Type B pancreatic cell (in vitro differentiated cells): Measurements from ENCODE around the gene TTLL5. TPM values are rescaled to one million over a fixed set of nuclear protein-coding genes. Genes with fewer than 3 reads are reported as not detected.

Experiments used
- DNase-seq: peaks from one replicate; pipeline ENCODE4 v3.0.0; 2021; ENCODE audit warnings: mixed read lengths; ENCODE audit not compliant: unreplicated experiment; ENCODE audit errors: extremely low spot score
- H3K27ac Mint-ChIP-seq: 2 replicates; pipeline ENCODE4 v1.8.0; 2021; ENCODE audit warnings: mild to moderate bottlenecking, mixed read lengths
- H3K27me3 Mint-ChIP-seq: 2 replicates; pipeline ENCODE4 v1.8.0; 2021; ENCODE audit warnings: mixed read lengths
- H3K36me3 Mint-ChIP-seq: 2 replicates; pipeline ENCODE4 v1.8.0; 2021; ENCODE audit warnings: mixed read lengths
- H3K4me1 Mint-ChIP-seq: one replicate; pipeline ENCODE4 v1.8.0; 2021; ENCODE audit warnings: mixed read lengths; ENCODE audit not compliant: unreplicated experiment
- H3K4me3 Mint-ChIP-seq: 2 replicates; pipeline ENCODE4 v1.8.0; 2021; ENCODE audit warnings: mild to moderate bottlenecking, mixed read lengths
- H3K9me3 Mint-ChIP-seq: 2 replicates; pipeline ENCODE4 v1.8.0; 2021; ENCODE audit warnings: mixed read lengths
- total RNA-seq: library from RNA; stranded (reverse); gene quantifications from 2 replicates; pipeline ENCODE4 v1.2.1, GENCODE V29; 2021; ENCODE audit warnings: low replicate concordance
- TF ChIP-seq, protein P1 (sequence below): fragments of 200-600 bp; sonication (generic); conservative IDR thresholded peaks from 2 replicates; pipeline ENCODE4 v1.5.0; 2021; ENCODE audit warnings: antibody characterized with exemption, mild to moderate bottlenecking

Gene TTLL5
- total RNA-seq, 1 donor from 2014 or later = 44.7 TPM

- Mint-ChIP-seq H3K4me1 (peaks cover 52% of the 10 kb centered on the region), H3K27ac (peak overlapping the region; percentile 69), H3K27me3 (no peaks in the 10 kb centered on the region), H3K9me3 (no peaks in the 10 kb centered on the region), H3K4me3 (no peak overlapping the region), H3K36me3 (peaks cover 37% of the 10 kb centered on the region)
- TF ChIP-seq, protein P1, sequence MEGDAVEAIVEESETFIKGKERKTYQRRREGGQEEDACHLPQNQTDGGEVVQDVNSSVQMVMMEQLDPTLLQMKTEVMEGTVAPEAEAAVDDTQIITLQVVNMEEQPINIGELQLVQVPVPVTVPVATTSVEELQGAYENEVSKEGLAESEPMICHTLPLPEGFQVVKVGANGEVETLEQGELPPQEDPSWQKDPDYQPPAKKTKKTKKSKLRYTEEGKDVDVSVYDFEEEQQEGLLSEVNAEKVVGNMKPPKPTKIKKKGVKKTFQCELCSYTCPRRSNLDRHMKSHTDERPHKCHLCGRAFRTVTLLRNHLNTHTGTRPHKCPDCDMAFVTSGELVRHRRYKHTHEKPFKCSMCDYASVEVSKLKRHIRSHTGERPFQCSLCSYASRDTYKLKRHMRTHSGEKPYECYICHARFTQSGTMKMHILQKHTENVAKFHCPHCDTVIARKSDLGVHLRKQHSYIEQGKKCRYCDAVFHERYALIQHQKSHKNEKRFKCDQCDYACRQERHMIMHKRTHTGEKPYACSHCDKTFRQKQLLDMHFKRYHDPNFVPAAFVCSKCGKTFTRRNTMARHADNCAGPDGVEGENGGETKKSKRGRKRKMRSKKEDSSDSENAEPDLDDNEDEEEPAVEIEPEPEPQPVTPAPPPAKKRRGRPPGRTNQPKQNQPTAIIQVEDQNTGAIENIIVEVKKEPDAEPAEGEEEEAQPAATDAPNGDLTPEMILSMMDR = no peak
- DNase-seq = no peak
Observed at GRCh38 chr14:75823334-75823733, 162.3 kb downstream of the TTLL5 start.

DNA sequence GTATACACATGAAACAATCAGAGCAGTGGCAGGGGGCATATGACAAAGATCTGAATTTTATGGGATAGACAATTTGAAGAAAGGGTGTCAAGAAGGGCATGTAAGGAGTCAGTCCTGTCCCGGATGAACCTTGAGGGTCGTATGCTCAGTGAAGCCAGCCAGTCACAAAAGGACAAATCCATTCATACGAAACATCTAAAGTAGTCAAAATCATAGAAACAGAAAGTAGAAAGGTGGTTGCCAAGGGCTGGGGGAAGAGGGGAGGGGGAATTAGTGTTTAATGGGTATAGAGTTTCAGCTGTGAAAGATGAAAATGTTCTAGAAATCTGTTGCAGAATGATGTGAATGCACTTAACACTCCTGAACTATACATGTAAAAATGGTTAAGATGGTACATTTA lies 163.3 kb downstream of the TTLL5 start:
- no peak for DNase-seq
- H3K4me1 Mint-ChIP-seq = peaks cover 52% of the 10 kb centered on the region
- TF ChIP-seq, protein P1 = no peak
- no peaks in the 10 kb centered on the region for H3K27me3 Mint-ChIP-seq
- peaks cover 38% of the 10 kb centered on the region for H3K36me3 Mint-ChIP-seq
- H3K4me3 Mint-ChIP-seq = peak overlapping the region; percentile 26
- no peaks in the 10 kb centered on the region for H3K9me3 Mint-ChIP-seq
- H3K27ac Mint-ChIP-seq = peak overlapping the region; percentile 40

- H3K4me3 Mint-ChIP-seq = peak overlapping the region; percentile 10
- DNase-seq = no peak
- peaks cover 52% of the 10 kb centered on the region for H3K4me1 Mint-ChIP-seq
Observed at GRCh38 chr14:75825147-75825592, 164.1 kb downstream of the TTLL5 start.

DNA sequence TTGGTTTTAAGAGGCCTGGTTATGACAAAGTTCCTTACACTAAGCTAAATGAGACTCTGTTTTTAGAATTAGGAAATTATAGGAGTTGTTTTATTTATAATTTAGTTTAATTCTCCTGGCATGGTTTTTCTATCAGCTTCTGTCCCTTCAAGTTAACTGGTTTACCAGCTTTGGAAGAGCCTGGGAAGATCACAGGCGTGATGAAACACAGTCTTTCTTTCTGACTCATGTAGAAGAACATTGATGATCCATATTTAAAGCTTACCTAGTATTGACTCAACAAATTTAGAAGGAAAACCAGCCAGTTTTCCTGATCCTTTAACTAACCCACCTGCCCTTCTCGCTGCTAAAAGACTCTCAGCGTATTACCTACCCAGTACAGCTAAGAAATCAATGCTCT lies 165.6 kb downstream of the TTLL5 start:
- Mint-ChIP-seq H3K27ac (no peak overlapping the region), H3K4me3 (no peak overlapping the region), H3K36me3 (peaks cover 27% of the 10 kb centered on the region), H3K9me3 (no peaks in the 10 kb centered on the region), H3K27me3 (no peaks in the 10 kb centered on the region), H3K4me1 (peaks cover 55% of the 10 kb centered on the region)
- DNase-seq = no peak
- TF ChIP-seq, protein P1 = no peak

More at GRCh38 chr14:75825147-75825592, 164.1 kb downstream of the TTLL5 start:
- TF ChIP-seq, protein P1 = no peak
- H3K27me3 Mint-ChIP-seq = no peaks in the 10 kb centered on the region
- no peaks in the 10 kb centered on the region for H3K9me3 Mint-ChIP-seq
- H3K27ac Mint-ChIP-seq = peak overlapping the region; percentile 68
- H3K36me3 Mint-ChIP-seq = peaks cover 35% of the 10 kb centered on the region

- no peaks in the 10 kb centered on the region for H3K9me3 Mint-ChIP-seq
- no peak overlapping the region for H3K4me3 Mint-ChIP-seq
- no peaks in the 10 kb centered on the region for H3K27me3 Mint-ChIP-seq
- peaks cover 55% of the 10 kb centered on the region for H3K4me1 Mint-ChIP-seq
- H3K27ac Mint-ChIP-seq = no peak overlapping the region
- peaks cover 20% of the 10 kb centered on the region for H3K36me3 Mint-ChIP-seq
- TF ChIP-seq, protein P1 = no peak
- no peak for DNase-seq
Observed at GRCh38 chr14:75827331-75827730, 166.3 kb downstream of the TTLL5 start.

DNA sequence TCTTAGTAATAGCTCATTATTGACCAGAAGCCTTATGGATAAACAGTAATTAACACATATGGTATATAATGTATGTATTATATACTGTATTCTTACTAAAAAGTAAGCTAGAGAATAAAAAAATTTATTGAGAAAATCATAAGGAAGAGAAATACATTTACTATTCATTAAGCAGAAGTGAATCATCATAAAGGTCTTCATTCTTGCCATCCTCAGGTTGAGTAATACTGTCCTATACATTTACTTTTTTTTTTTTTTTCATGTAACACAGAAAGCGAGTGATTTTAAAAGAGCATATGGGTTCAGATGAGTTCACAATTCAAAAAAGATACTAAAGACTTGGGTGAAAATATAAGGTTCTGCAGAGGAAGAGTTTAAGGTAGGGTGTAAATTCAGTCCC lies 168.3 kb downstream of the TTLL5 start:
- no peak for DNase-seq
- Mint-ChIP-seq H3K27ac (peak overlapping the region; percentile 32), H3K36me3 (peaks cover 5% of the 10 kb centered on the region), H3K27me3 (no peaks in the 10 kb centered on the region), H3K4me3 (no peak overlapping the region), H3K9me3 (no peaks in the 10 kb centered on the region), H3K4me1 (peaks cover 52% of the 10 kb centered on the region)
- TF ChIP-seq, protein P1 = no peak
